WTC11 (cell line): Measurements from ENCODE around the gene ITIH5. TPM values are rescaled to one million over a fixed set of nuclear protein-coding genes. Genes with fewer than 3 reads are reported as not detected.

Experiments used
- ATAC-seq: fragments of 200-7000 bp; cut with Tn5 transposase; 2 replicates; pipeline ENCODE4 v1.10.0; 2021; ENCODE audit warnings: mild to moderate bottlenecking, moderate library complexity
- CTCF ChIA-PET: fragments of 300-600 bp; sonication (Branson Sonifier 250); formaldehyde crosslinking; loops from one replicate; lab custom pipeline; 2021; ENCODE audit warnings: antibody characterized with exemption; lab: Charles Lee
- POLR2A ChIA-PET: fragments of 350-600 bp; sonication (Branson Sonifier 250); formaldehyde crosslinking; loops from one replicate; lab custom pipeline; 2021; ENCODE audit warnings: antibody characterized with exemption; lab: Charles Lee
- DNase-seq: peaks from one replicate; pipeline ENCODE4 v3.0.0; 2021; ENCODE audit warnings: low spot score
- H3K27ac Mint-ChIP-seq: 2 replicates; pipeline ENCODE4 v1.8.0; 2021; ENCODE audit warnings: mixed read lengths
- H3K27me3 Mint-ChIP-seq: 2 replicates; pipeline ENCODE4 v1.8.0; 2021; ENCODE audit warnings: low read depth, mild to moderate bottlenecking, moderate library complexity, mixed read lengths
- H3K36me3 Mint-ChIP-seq: 2 replicates; pipeline ENCODE4 v1.8.0; 2021; ENCODE audit warnings: mixed read lengths
- H3K4me1 Mint-ChIP-seq: 2 replicates; pipeline ENCODE4 v1.8.0; 2022; ENCODE audit warnings: mixed read lengths
- H3K4me3 Mint-ChIP-seq: 2 replicates; pipeline ENCODE4 v1.8.0; 2021; ENCODE audit warnings: mild to moderate bottlenecking, moderate library complexity, mixed read lengths
- H3K9me3 Mint-ChIP-seq: 2 replicates; pipeline ENCODE4 v1.8.0; 2021; ENCODE audit warnings: mixed read lengths
- AFF4 ChIP-seq: sonication (generic); formaldehyde crosslinking; IDR thresholded peaks from 2 replicates; pipeline ENCODE4 v1.8.1; 2023; ENCODE audit warnings: mild to moderate bottlenecking, missing genetic modification reagents, borderline replicate concordance
- ATF6 ChIP-seq: sonication (generic); formaldehyde crosslinking; IDR thresholded peaks from 2 replicates; pipeline ENCODE4 v1.8.1; 2023; ENCODE audit warnings: mild to moderate bottlenecking, missing genetic modification reagents
- CBFB ChIP-seq: sonication (generic); formaldehyde crosslinking; IDR thresholded peaks from 2 replicates; pipeline ENCODE4 v1.8.1; 2022; ENCODE audit warnings: mild to moderate bottlenecking, low read depth, missing genetic modification reagents
- CREM ChIP-seq: sonication (generic); formaldehyde crosslinking; IDR thresholded peaks from 2 replicates; pipeline ENCODE4 v1.8.1; 2022; ENCODE audit warnings: mild to moderate bottlenecking, missing genetic modification reagents, moderate library complexity
- E2F4 ChIP-seq: sonication (generic); formaldehyde crosslinking; IDR thresholded peaks from 2 replicates; pipeline ENCODE4 v1.8.1; 2022; ENCODE audit warnings: low read depth, mild to moderate bottlenecking, moderate library complexity, missing genetic modification reagents, borderline replicate concordance
- ELF4 ChIP-seq: sonication (generic); formaldehyde crosslinking; IDR thresholded peaks from 2 replicates; pipeline ENCODE4 v1.8.1; 2022; ENCODE audit warnings: low read depth, mild to moderate bottlenecking, moderate library complexity, missing genetic modification reagents
- EMX1 ChIP-seq: fragments of 250-450 bp; sonication (Bioruptor Pico); IDR thresholded peaks from 2 replicates; pipeline ENCODE4 v1.8.0; 2021; ENCODE audit warnings: mild to moderate bottlenecking
- ESRRA ChIP-seq: sonication (generic); formaldehyde crosslinking; IDR thresholded peaks from 2 replicates; pipeline ENCODE4 v1.8.1; 2022; ENCODE audit warnings: mild to moderate bottlenecking, missing genetic modification reagents, borderline replicate concordance
- FOXP4 ChIP-seq: sonication (generic); formaldehyde crosslinking; IDR thresholded peaks from 2 replicates; pipeline ENCODE4 v1.8.0; 2022; ENCODE audit warnings: mild to moderate bottlenecking, missing genetic modification reagents
- GABPB1 ChIP-seq: sonication (generic); formaldehyde crosslinking; IDR thresholded peaks from 2 replicates; pipeline ENCODE4 v1.8.1; 2023; ENCODE audit warnings: mild to moderate bottlenecking, missing genetic modification reagents
- GRHL2 ChIP-seq: fragments of 250-450 bp; sonication (Bioruptor Pico); IDR thresholded peaks from 2 replicates; pipeline ENCODE4 v1.8.0; 2022; ENCODE audit warnings: mild to moderate bottlenecking, moderate library complexity; ENCODE audit not compliant: insufficient replicate concordance, severe bottlenecking
- JAZF1 ChIP-seq: fragments of 250-450 bp; sonication (Bioruptor Pico); IDR thresholded peaks from 2 replicates; pipeline ENCODE4 v1.9.0; 2021; ENCODE audit warnings: moderate library complexity, mild to moderate bottlenecking, inconsistent platforms
- JUN ChIP-seq: sonication (generic); formaldehyde crosslinking; IDR thresholded peaks from 2 replicates; pipeline ENCODE4 v1.8.0; 2023; ENCODE audit warnings: mild to moderate bottlenecking, missing genetic modification reagents
- NFYB ChIP-seq: sonication (generic); formaldehyde crosslinking; conservative IDR thresholded peaks from 2 replicates; pipeline ENCODE4 v1.8.0; 2022; ENCODE audit warnings: low read depth, missing genetic modification reagents
- NR3C1 ChIP-seq: sonication (generic); formaldehyde crosslinking; conservative IDR thresholded peaks from 2 replicates; pipeline ENCODE4 v1.8.1; 2023; ENCODE audit warnings: low read depth, mild to moderate bottlenecking, missing genetic modification reagents
- TEAD1 ChIP-seq: sonication (generic); formaldehyde crosslinking; IDR thresholded peaks from 2 replicates; pipeline ENCODE4 v1.8.0; 2022; ENCODE audit warnings: mild to moderate bottlenecking, missing genetic modification reagents
- TEAD4 ChIP-seq: sonication (generic); formaldehyde crosslinking; IDR thresholded peaks from 2 replicates; pipeline ENCODE4 v1.8.0; 2022; ENCODE audit warnings: mild to moderate bottlenecking, missing genetic modification reagents
- ZBTB21 ChIP-seq: sonication (generic); formaldehyde crosslinking; IDR thresholded peaks from 2 replicates; pipeline ENCODE4 v1.8.1; 2023; ENCODE audit warnings: mild to moderate bottlenecking, missing genetic modification reagents, borderline replicate concordance
- ZMAT4 ChIP-seq: fragments of 250-450 bp; sonication (Bioruptor Pico); IDR thresholded peaks from 2 replicates; pipeline ENCODE4 v1.9.0; 2021; ENCODE audit warnings: mild to moderate bottlenecking
- total RNA-seq: library from RNA; stranded (reverse); gene quantifications from 3 replicates; pipeline ENCODE4 v1.2.3, GENCODE V29; 2021

ITIH5 gene
- total RNA-seq, 1 experiment from 2014 or later, result 3.1 TPM

- Mint-ChIP-seq H3K27ac (no peak overlapping the region), H3K4me3 (no peak overlapping the region), H3K4me1 (peaks cover 12% of the 10 kb centered on the region), H3K36me3 (no peaks in the 10 kb centered on the region), H3K27me3 (peaks cover 23% of the 10 kb centered on the region), H3K9me3 (no peaks in the 10 kb centered on the region)
- ChIA-PET CTCF (interaction anchor here (1.3 kb wide), 1 partner anchor 137 kb away, joined by 3 read pairs; no protein-coding TSS in a partner anchor), POLR2A (no interaction called here)
- DNase-seq (no peak), ATAC-seq (no peak)
- TF ChIP-seq E2F4 (CRISPR knock-in tag), result no peak
- TF ChIP-seq TEAD1 (CRISPR knock-in tag), result no peak
- TF ChIP-seq ZMAT4 (CRISPR knock-in tag), result no peak
- TF ChIP-seq ATF6 (CRISPR knock-in tag), result no peak
- no peak for TF ChIP-seq GRHL2 (CRISPR knock-in tag)
These were observed 4.2 kb downstream of the ITIH5 start for GRCh38 chr10:7662522-7662921.

GRCh38 chr10:7659560-7659959 is 7.2 kb downstream of the ITIH5 start:
- ChIA-PET CTCF (interaction anchor here (1.0 kb wide), 1 partner anchor 134 kb away, joined by 3 read pairs; no protein-coding TSS in a partner anchor), POLR2A (no interaction called here)
- DNase-seq (no peak), ATAC-seq (no peak)
- Mint-ChIP-seq H3K27me3 (peaks cover 4% of the 10 kb centered on the region), H3K4me1 (no peaks in the 10 kb centered on the region), H3K4me3 (no peak overlapping the region), H3K27ac (no peak overlapping the region), H3K36me3 (no peaks in the 10 kb centered on the region), H3K9me3 (no peaks in the 10 kb centered on the region)
- TF ChIP-seq ZBTB21 (CRISPR knock-in tag) (no peak), JAZF1 (no peak), CREM (CRISPR knock-in tag) (no peak), AFF4 (CRISPR knock-in tag) (no peak), JUN (CRISPR knock-in tag) (no peak), ESRRA (CRISPR knock-in tag) (no peak), TEAD1 (CRISPR knock-in tag) (no peak)

GRCh38 chr10:7657552-7657951 is 9.2 kb downstream of the ITIH5 start:
- Mint-ChIP-seq H3K4me1 (no peaks in the 10 kb centered on the region), H3K27ac (no peak overlapping the region), H3K36me3 (no peaks in the 10 kb centered on the region), H3K4me3 (no peak overlapping the region), H3K27me3 (no peaks in the 10 kb centered on the region; the same call in none of the 2 replicates), H3K9me3 (no peaks in the 10 kb centered on the region)
- DNase-seq (no peak), ATAC-seq (no peak)
- POLR2A ChIA-PET, result no interaction called here
- no peak for TF ChIP-seq EMX1 (CRISPR knock-in tag)
- no peak for TF ChIP-seq CBFB (CRISPR knock-in tag)
- no peak for TF ChIP-seq NFYB
- TF ChIP-seq ELF4 (CRISPR knock-in tag), result no peak
- TF ChIP-seq NR3C1 (CRISPR knock-in tag), result no peak
- TF ChIP-seq TEAD4 (CRISPR knock-in tag), result no peak
- TF ChIP-seq GABPB1 (CRISPR knock-in tag), result no peak
- TF ChIP-seq AFF4 (CRISPR knock-in tag), result no peak
- TF ChIP-seq FOXP4, result no peak
- TF ChIP-seq, all 79 proteins: peak for 0
- CTCF ChIA-PET, result interaction anchor here (0.7 kb wide), 2 partner anchors 123 to 1552 kb away, joined by 3 to 5 read pairs; no protein-coding TSS in a partner anchor
